K562 (cell line): Measurements from ENCODE around the gene WDR35. TPM values are rescaled to one million over a fixed set of nuclear protein-coding genes. Genes with fewer than 3 reads are reported as not detected.
A peak's percentile ranks its signal among the peaks of the same experiment; 100 is the strongest.

Experiments used
- ATAC-seq: fragments of 200-7000 bp; cut with Tn5 transposase; 3 replicates; pipeline ENCODE4 v1.9.1; 2020; ENCODE audit warnings: moderate library complexity
- BruUV-seq: library from RNA; stranded (reverse); fragments of 400-500 nt; replicated peaks from 2 replicates; lab custom pipeline; 2021; lab: Mats Ljungman, UMichigan
- CTCF ChIA-PET: fragments of 300-600 bp; formaldehyde crosslinking; extraction: SDS; loops from one replicate; lab custom pipeline; 2021; ENCODE audit warnings: low intra/inter-chr PET ratio; lab: Yijun Ruan, JAX
- POLR2A ChIA-PET: fragments of 300-600, 350-650 bp; sonication (Branson Sonifier 250); formaldehyde crosslinking; extraction: SDS; loops from one replicate; lab custom pipeline; 2021; ENCODE audit warnings: antibody characterized with exemption, inconsistent platforms; lab: Yijun Ruan, JAX
- DNase-seq, 4 experiments: peaks; one replicate each; pipeline versions ENCODE4 v3.0.0 to v3.0.0-alpha.2; 2011 to 2018; ENCODE audit warnings: low spot score in 3 of 4, mixed read lengths in 3 of 4; ENCODE audit errors: extremely low read depth in 1 of 4
- FAIRE-seq: peaks from 2 replicates; lab custom pipeline; 2011; peaks lifted over from hg19 to GRCh38; lab: Jason Lieb, UNC
- H2AFZ ChIP-seq: 2 replicates; pipeline ENCODE4 v1.6.0; 2011; ENCODE audit warnings: low read depth, low read length, control low read depth, inconsistent platforms
- H3K27ac ChIP-seq: fragments of 200-600 bp; 3 replicates; pipeline ENCODE4 v1.8.0; 2011; ENCODE audit warnings: low read depth, mild to moderate bottlenecking, control low read depth, inconsistent platforms, low read length, moderate library complexity, mixed read lengths; ENCODE audit errors: extremely low read depth
- H3K27me3 ChIP-seq, 2 experiments: fragments of 300-600 bp in 1 of 2; 2 replicates in 1 of 2; 3 replicates in 1 of 2; pipeline versions ENCODE4 v1.6.0 to v1.8.0; 2011; ENCODE audit warnings: inconsistent platforms in 2 of 2, low read length in 2 of 2, mild to moderate bottlenecking in 1 of 2, mixed read lengths in 1 of 2, moderate library complexity in 1 of 2; ENCODE audit not compliant: control insufficient read depth in 2 of 2, insufficient read depth in 2 of 2
- H3K36me3 ChIP-seq: fragments of 300-600 bp; 3 replicates; pipeline ENCODE4 v1.8.0; 2011; ENCODE audit warnings: mild to moderate bottlenecking, low read length, inconsistent platforms; ENCODE audit not compliant: control insufficient read depth, insufficient read depth
- H3K4me1 ChIP-seq, 2 experiments: fragments of 200-600 bp in 1 of 2; replicated peaks in 1 of 2; 2 replicates in 1 of 2; 3 replicates in 1 of 2; pipeline versions ENCODE4 v1.5.1 to v1.8.0; 2011; ENCODE audit warnings: inconsistent platforms in 2 of 2, low read length in 2 of 2, mild to moderate bottlenecking in 1 of 2, mixed read lengths in 1 of 2, moderate library complexity in 1 of 2; ENCODE audit not compliant: control insufficient read depth in 2 of 2, insufficient read depth in 2 of 2
- H3K4me2 ChIP-seq: 2 replicates; pipeline ENCODE4 v1.6.1; 2011; ENCODE audit warnings: low read length, control low read depth, inconsistent platforms, mixed read lengths; ENCODE audit not compliant: insufficient read depth
- H3K4me3 ChIP-seq: fragments of 200-600 bp; sonication (generic), shearing (Covaris generic); 2 replicates; pipeline ENCODE4 v1.5.1; 2016; ENCODE audit warnings: control low read depth, inconsistent platforms
- H3K79me2 ChIP-seq: fragments of 200-600 bp; 3 replicates; pipeline ENCODE4 v1.8.0; 2011; ENCODE audit warnings: low read length, inconsistent platforms; ENCODE audit not compliant: control insufficient read depth, insufficient read depth
- H3K9ac ChIP-seq, 2 experiments: 2 replicates each; pipeline versions ENCODE4 v1.6.0 to v1.6.1; 2011; ENCODE audit warnings: low read depth in 2 of 2, low read length in 2 of 2, control low read depth in 1 of 2, inconsistent platforms in 1 of 2, mild to moderate bottlenecking in 1 of 2, mixed read lengths in 1 of 2; ENCODE audit not compliant: insufficient read depth in 1 of 2
- H3K9me1 ChIP-seq: one replicate; pipeline ENCODE4 v1.6.0; 2011; ENCODE audit warnings: inconsistent platforms, mild to moderate bottlenecking, low read length, moderate library complexity; ENCODE audit not compliant: control insufficient read depth, insufficient read depth
- H3K9me3 ChIP-seq: replicated peaks from 2 replicates; pipeline ENCODE4 v1.5.1; 2011; ENCODE audit warnings: low read depth, low read length, inconsistent platforms; ENCODE audit not compliant: control insufficient read depth, insufficient read depth
- H4K20me1 ChIP-seq: replicated peaks from 2 replicates; pipeline ENCODE4 v1.6.1; 2011; ENCODE audit warnings: low read length, inconsistent platforms, mixed read lengths; ENCODE audit not compliant: control insufficient read depth, insufficient read depth
- CREB3L1 ChIP-seq: fragments of 450-650 bp; IDR thresholded peaks from 2 replicates; pipeline ENCODE4 v1.6.1; 2014; ENCODE audit warnings: low read depth, mild to moderate bottlenecking, moderate library complexity, borderline replicate concordance
- NBN ChIP-seq: fragments of 450-650 bp; IDR thresholded peaks from 2 replicates; pipeline ENCODE4 v1.6.1; 2016; ENCODE audit warnings: low read depth, mild to moderate bottlenecking
- SMAD3 ChIP-seq: fragments of 450-650 bp; formaldehyde crosslinking; conservative IDR thresholded peaks from 2 replicates; pipeline ENCODE4 v1.4.0; 2020; ENCODE audit warnings: mild to moderate bottlenecking
- TEAD1 ChIP-seq, 2 experiments: fragments of 450-650 bp in 1 of 2; sonication (generic) in 1 of 2; formaldehyde crosslinking; IDR thresholded peaks; 2 replicates each; pipeline versions ENCODE4 v1.4.0 to v1.8.0; 2020 to 2022; ENCODE audit warnings: mild to moderate bottlenecking in 2 of 2, missing genetic modification reagents in 1 of 2
- ZNF263 ChIP-seq: sonication (generic); formaldehyde crosslinking; IDR thresholded peaks from 2 replicates; pipeline ENCODE4 v1.8.0; 2022; ENCODE audit warnings: mild to moderate bottlenecking, missing genetic modification reagents, borderline replicate concordance
- ZNF274 ChIP-seq: IDR thresholded peaks from 2 replicates; pipeline ENCODE4 v1.6.1; 2011; ENCODE audit warnings: low read depth, mild to moderate bottlenecking, low read length, moderate library complexity, borderline replicate concordance
- WGBS: fragments of 100-300 bp; shearing (Covaris generic); methylation state at CpG from one replicate; pipeline ENCODE4 v1.1.6; 2016; ENCODE audit warnings: low coverage, mixed read lengths; ENCODE audit not compliant: insufficient coverage; ENCODE audit errors: missing lambda C conversion rate; 5-methylcytosine and 5-hydroxymethylcytosine counted together
- in situ Hi-C: fragments of 300-500 bp; cut with MboI; formaldehyde crosslinking; loops from 4 replicates; pipeline ENCODE4 v1.15.0; 2018; ENCODE audit warnings: inconsistent platforms, mixed read lengths
- intact Hi-C: fragments of 100-400 bp; cut with micrococcal nuclease; formaldehyde crosslinking; loops from 2 replicates; pipeline ENCODE4 v1.14.2; 2022
- polyA plus RNA-seq, 8 experiments: library from polyadenylated mRNA; depleted of rRNA in 4 of 8; stranded (reverse) in 5 of 8; unstranded in 3 of 8; fragments of >200 nt; fragmentation: Nextera tagmentation in 2 of 8; fragmentation: Illumina TruSeq in 1 of 8; extraction: Ambion mirVana in 2 of 8; extraction: Trizol in 1 of 8; gene quantifications; 2 replicates each; pipeline versions ENCODE4 v1.2.1 to v1.2.3, GENCODE V29; 2011 to 2014; ENCODE audit warnings: inconsistent platforms in 1 of 8, missing spikeins in 1 of 8
- total RNA-seq, 7 experiments: library from RNA; depleted of rRNA in 6 of 7; stranded (reverse); fragments of >200 nt in 6 of 7; fragmentation: Illumina TruSeq in 2 of 7; extraction: Trizol in 2 of 7; gene quantifications; 2 replicates each; pipeline versions ENCODE4 v1.2.1 to v1.2.3, GENCODE V29; 2011 to 2021; ENCODE audit warnings: low replicate concordance in 1 of 7

The WDR35 gene
- total and polyA plus RNA-seq, 9 of the 15 experiments (the other 6 are each of a cell fraction or from before 2014, with no cell fraction given) = 3.3 to 13.1 (median 8.0) TPM

DNA sequence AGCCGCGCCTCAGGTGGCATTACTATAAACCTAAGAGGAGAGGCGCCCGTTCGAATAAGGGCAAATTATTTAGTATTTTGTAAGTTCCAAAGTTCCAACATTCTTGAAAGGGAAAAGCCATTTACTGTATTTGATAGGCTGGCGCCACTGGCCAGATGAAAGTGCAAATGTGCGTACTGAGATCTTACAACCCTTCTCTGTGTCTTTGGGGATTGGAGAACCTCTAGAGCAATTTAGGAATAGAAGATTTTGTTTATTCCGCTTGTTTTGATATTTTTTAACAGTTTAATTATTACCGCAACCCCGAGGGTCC, 467 bp upstream of the WDR35 start (continued):
- TF ChIP-seq SMAD3 (CRISPR knock-in tag) (no peak), CREB3L1 (no peak)

- peak; percentile 56; the same call in 2 of the 3 replicates for ATAC-seq
- TSS peak; percentile 49 for BruUV-seq
- peaks cover 0 to 9% of the 10 kb centered on the region in 2 experiments; a peak in 2 of 5 replicates for H3K4me1 ChIP-seq
Measured at GRCh38 chr2:19989342-19989666, 601 bp downstream of the WDR35 start.

More at GRCh38 chr2:19989342-19989666, 601 bp downstream of the WDR35 start:
- CTCF ChIA-PET = interaction anchor here (0.7 kb wide), 1 partner anchor 749 kb away, joined by 4 read pairs; no protein-coding TSS in a partner anchor
- no peaks in the 10 kb centered on the region; a peak in 1 of 5 replicates for H3K27me3 ChIP-seq
- no peak overlapping the region; the same call in 2 of the 3 replicates for H3K27ac ChIP-seq
- peaks cover 4% of the 10 kb centered on the region; the same call in 2 of the 3 replicates for H3K36me3 ChIP-seq
- TF ChIP-seq ZNF274 = no peak
- peak; percentile 45 for TF ChIP-seq ZNF263 (CRISPR knock-in tag)
- 0 out of 4 replicates have a peak, but pooled peaks of 1 of the 2 experiments have one; percentile 15 for TF ChIP-seq TEAD1 (CRISPR knock-in tag; IDR thresholded peaks at IDR 0.05)
- TF ChIP-seq NBN = no peak
- H4K20me1 ChIP-seq = no peaks in the 10 kb centered on the region
- POLR2A ChIA-PET = interaction anchor here (0.6 to 1.4 kb wide), 2 partner anchors 14 to 22 kb away, joined by 4 to 5 read pairs; no protein-coding TSS in a partner anchor
- intact Hi-C loops (no loop called here), in situ Hi-C loops (no loop called here)
- FAIRE-seq = no peak
- H3K9ac ChIP-seq = peak overlapping the region; percentile 54 to 91
- peak overlapping the region; percentile 74 for H3K4me3 ChIP-seq
- H3K9me1 ChIP-seq = no peaks in the 10 kb centered on the region
- H3K9me3 ChIP-seq = no peaks in the 10 kb centered on the region
- H2AFZ ChIP-seq = peak overlapping the region; percentile 96
- DNase-seq = no peak
- peaks cover 11% of the 10 kb centered on the region; the same call in 1 of the 3 replicates for H3K79me2 ChIP-seq
- H3K4me2 ChIP-seq = peak overlapping the region; percentile 88
- whole genome bisulfite sequencing = 3% methylated on average over 8 of the region's 8 CpGs
